K562 (cell line): ENCODE data around the gene CNOT10.

ENCODE experiments used
- HDAC2 ChIP-seq: fragments of 450-650 bp; IDR thresholded peaks from 2 replicates; pipeline ENCODE4 v1.6.1; 2016; ENCODE audit warnings: mild to moderate bottlenecking
- HMG20B ChIP-seq: fragments of 250-450 bp; sonication (Bioruptor Pico); IDR thresholded peaks from 2 replicates; pipeline ENCODE4 v1.5.0; 2021; ENCODE audit warnings: mild to moderate bottlenecking
- MEF2A ChIP-seq: IDR thresholded peaks from 2 replicates; pipeline ENCODE4 v1.6.1; 2011; ENCODE audit warnings: low read depth, mild to moderate bottlenecking, low read length, moderate library complexity; ENCODE audit not compliant: control insufficient read depth
- NUFIP1 ChIP-seq: fragments of 450-650 bp; IDR thresholded peaks from 2 replicates; pipeline ENCODE4 v1.6.1; 2018; ENCODE audit not compliant: partially characterized antibody

- TF ChIP-seq MEF2A (no peak), NUFIP1 (no peak), HDAC2 (peak; percentile 84), HMG20B (CRISPR knock-in tag) (no peak)
Measured at GRCh38 chr3:32781211-32781968, 96.4 kb downstream of the CNOT10 start.
